ENCODE results near the gene CELF3. TPM values are rescaled to one million over a fixed set of nuclear protein-coding genes. Genes with fewer than 3 reads are reported as not detected.
"Not testable (repeated sequence)": the region's sequence is repeated elsewhere in the genome, so short reads cannot be mapped to it uniquely, and the experiment has no call there.

Gene CELF3
- total RNA-seq, 4 donors from 2014 or later, result 1.4 TPM; not detected in 3

DNA sequence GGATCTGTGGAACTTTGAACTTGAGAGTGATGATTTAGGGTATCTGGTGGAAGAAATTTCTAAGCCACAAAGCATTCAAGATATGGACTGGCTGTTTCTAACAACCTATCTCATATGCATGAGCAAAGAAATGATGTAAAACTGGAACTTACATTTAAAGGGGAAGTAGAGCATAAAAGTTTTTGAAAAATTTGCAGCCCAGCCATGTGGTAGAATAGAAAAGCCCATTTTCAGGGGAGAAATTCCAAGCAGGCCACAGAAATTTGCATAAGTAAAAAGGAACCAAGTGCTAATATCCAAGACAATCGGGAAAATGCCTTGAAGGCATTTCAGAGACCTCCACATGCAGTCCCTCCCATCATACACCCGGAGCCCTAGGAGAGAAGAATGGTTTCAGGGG is 20.4 kb upstream of the CELF3 start:
- intact Hi-C loops (cut with DNase I), result loop anchor here (10.0 kb wide), 3 partner anchors 98 to 292 kb away; partner anchors contain the start of genes C2CD4D and RORC
- 77 to 94% methylated on average over 2 of the region's 2 CpGs for WGBS, 2 donors
- Histone ChIP-seq H3K9me3 (no peaks in the 10 kb centered on the region), H3K4me1 (peaks cover 10 to 18% of the 10 kb centered on the region in 2 donors), H3K36me3 (no peaks in the 10 kb centered on the region), H3K27me3 (no peaks in the 10 kb centered on the region), H3K4me3 (replicated peaks in 1 of 3) (no peak overlapping the region), H3K27ac (no peak overlapping the region)
- TF ChIP-seq, protein P1, sequence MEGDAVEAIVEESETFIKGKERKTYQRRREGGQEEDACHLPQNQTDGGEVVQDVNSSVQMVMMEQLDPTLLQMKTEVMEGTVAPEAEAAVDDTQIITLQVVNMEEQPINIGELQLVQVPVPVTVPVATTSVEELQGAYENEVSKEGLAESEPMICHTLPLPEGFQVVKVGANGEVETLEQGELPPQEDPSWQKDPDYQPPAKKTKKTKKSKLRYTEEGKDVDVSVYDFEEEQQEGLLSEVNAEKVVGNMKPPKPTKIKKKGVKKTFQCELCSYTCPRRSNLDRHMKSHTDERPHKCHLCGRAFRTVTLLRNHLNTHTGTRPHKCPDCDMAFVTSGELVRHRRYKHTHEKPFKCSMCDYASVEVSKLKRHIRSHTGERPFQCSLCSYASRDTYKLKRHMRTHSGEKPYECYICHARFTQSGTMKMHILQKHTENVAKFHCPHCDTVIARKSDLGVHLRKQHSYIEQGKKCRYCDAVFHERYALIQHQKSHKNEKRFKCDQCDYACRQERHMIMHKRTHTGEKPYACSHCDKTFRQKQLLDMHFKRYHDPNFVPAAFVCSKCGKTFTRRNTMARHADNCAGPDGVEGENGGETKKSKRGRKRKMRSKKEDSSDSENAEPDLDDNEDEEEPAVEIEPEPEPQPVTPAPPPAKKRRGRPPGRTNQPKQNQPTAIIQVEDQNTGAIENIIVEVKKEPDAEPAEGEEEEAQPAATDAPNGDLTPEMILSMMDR (IDR thresholded peaks at IDR 0.05), result no peak
- no peak for DNase-seq

DNA sequence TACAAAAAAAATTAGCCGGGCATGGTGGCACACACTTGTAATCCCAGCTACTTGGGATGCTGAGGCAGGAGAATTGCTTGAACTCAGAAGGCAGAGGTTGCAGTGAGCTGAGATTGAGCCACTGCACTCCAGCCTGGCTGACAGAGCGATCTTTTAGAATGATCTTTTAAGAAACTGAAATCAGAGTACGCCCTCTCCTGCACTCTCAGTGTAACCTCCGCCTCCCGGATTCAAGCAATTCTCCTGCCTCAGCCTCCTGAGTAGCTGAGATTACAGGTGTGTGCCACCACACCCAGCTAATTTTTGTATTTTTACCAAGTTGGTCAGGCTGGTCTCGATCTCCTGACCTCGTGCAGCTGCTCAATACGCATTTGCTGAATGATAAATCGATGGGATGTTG is 17.4 kb upstream of the CELF3 start:
- H3K4me1 ChIP-seq; H3K36me3 ChIP-seq; H3K4me3 ChIP-seq (replicated peaks in 1 of 3); H3K27me3 ChIP-seq; DNase-seq; H3K9me3 ChIP-seq; H3K27ac ChIP-seq: not testable (repeated sequence)
- WGBS, 2 donors, result 92 to 94% methylated on average over 9 of the region's 9 CpGs
- intact Hi-C loops (cut with DNase I), result loop anchor here (2.0 to 10.0 kb wide), 4 partner anchors 101 to 289 kb away; partner anchors contain the start of genes C2CD4D and RORC

DNA sequence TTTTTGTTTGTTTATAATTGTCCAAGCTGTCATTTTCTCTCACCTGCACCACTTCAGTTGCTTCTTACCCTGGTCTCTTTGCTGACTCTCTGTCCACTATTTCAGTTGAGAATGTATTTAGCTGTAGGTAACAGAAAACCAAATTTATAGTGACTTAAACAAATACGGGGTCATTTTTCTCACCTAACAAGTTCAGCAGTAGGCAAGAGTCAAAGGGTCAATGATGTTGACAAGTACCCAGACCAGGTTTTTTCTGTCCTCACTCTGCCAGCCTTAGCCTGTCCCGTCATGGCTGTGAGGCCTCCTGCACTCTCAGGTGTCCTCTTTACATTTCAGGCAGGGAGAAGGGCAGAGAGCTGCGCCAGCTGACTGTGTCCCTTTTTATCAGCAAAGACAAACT is 16.5 kb upstream of the CELF3 start:
- H3K27me3 ChIP-seq, result no peaks in the 10 kb centered on the region
- no peak for DNase-seq
- 79 to 83% methylated on average over 3 of the region's 3 CpGs for WGBS, 2 donors
- intact Hi-C loops (cut with DNase I), result loop anchor here (10.0 kb wide), 3 partner anchors 102 to 288 kb away; partner anchors contain the start of genes C2CD4D and RORC
- H3K27ac ChIP-seq, result no peak overlapping the region
- H3K36me3 ChIP-seq, result no peaks in the 10 kb centered on the region
- no peak overlapping the region for H3K4me3 ChIP-seq (replicated peaks in 1 of 3)
- no peaks in the 10 kb centered on the region for H3K4me1 ChIP-seq
- H3K9me3 ChIP-seq, result no peaks in the 10 kb centered on the region
- TF ChIP-seq, protein P1 (IDR thresholded peaks at IDR 0.05), result no peak
- no peak for TF ChIP-seq POLR2A (IDR thresholded peaks at IDR 0.05)

DNA sequence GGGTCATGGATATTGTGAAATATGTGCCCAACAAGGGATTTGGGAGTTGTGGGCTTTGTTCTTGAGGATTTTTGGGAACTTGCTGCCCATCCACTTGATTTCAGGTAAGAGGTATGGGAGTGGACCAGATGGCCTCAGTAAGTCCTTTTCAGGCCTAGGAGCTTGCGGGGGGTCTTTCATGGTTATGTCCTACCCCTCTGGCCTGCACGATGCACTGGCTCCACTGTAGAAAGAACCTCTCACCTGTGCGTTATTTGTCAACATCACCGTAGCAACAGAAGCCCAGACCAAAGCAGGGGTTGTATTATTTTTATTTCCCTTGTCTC is 13.3 kb upstream of the CELF3 start:
- Histone ChIP-seq H3K4me3 (replicated peaks in 1 of 3) (no peak overlapping the region), H3K36me3 (no peaks in the 10 kb centered on the region), H3K9me3 (no peaks in the 10 kb centered on the region), H3K4me1 (no peaks in the 10 kb centered on the region), H3K27me3 (no peaks in the 10 kb centered on the region), H3K27ac (no peak overlapping the region)
- DNase-seq, result no peak
- intact Hi-C loops (cut with DNase I), result loop anchor here (10.0 kb wide), 3 partner anchors 105 to 285 kb away; partner anchors contain the start of genes C2CD4D and RORC
- TF ChIP-seq, protein P1 (IDR thresholded peaks at IDR 0.05), result no peak
- TF ChIP-seq POLR2A (IDR thresholded peaks at IDR 0.05), result no peak
- 81% methylated on average over 4 of the region's 4 CpGs for WGBS, 2 donors

DNA sequence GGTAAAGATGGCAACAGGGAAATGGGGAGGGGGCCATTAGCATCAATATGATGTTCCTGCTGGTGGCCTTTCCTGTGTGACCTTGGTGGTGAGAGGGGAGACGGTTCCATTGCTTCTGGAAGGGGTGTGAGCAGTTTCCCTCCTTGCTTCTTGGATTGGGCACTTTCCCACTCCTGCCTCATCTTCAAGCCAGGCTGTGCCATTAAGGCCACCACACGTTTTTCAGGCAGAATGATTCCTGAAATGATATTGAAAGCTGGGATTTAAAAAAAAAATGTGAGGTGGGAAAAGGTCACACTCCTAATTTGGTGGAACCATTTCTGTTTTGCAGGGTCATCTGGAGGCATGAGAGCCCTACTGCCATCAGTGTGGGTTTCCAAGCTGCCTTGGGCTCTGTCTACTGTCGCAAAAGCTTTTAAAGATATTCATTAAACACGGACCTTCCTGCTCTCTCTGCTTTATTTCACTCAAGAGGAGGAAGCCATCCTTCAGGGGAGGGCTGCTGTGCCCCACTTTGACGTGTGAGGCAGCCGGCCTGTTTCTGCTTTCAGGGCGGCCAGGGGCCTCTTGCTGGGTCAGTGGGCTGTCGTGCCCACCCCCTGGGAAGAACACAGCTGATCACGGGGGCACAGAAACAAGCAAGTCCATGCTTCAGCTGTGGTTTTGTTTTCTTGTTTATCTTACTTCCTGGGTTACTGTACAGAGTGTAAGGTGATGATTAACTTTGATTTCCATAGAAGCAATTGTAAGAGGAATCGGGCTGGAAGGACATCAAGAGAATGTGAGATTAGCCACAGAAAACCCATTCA is 12.8 kb upstream of the CELF3 start:
- intact Hi-C loops (cut with DNase I), result no loop called here
- Histone ChIP-seq H3K27me3 (no peaks in the 10 kb centered on the region), H3K27ac (no peak overlapping the region), H3K9me3 (no peaks in the 10 kb centered on the region), H3K4me3 (replicated peaks in 1 of 3) (no peak overlapping the region), H3K4me1 (no peaks in the 10 kb centered on the region), H3K36me3 (no peaks in the 10 kb centered on the region)
- DNase-seq, result no peak
- 77 to 79% methylated on average over 10 of the region's 10 CpGs for WGBS, 2 donors
- TF ChIP-seq POLR2A (IDR thresholded peaks at IDR 0.05), result no peak
- TF ChIP-seq, protein P1 (IDR thresholded peaks at IDR 0.05), result no peak

Data from thyroid gland (tissue), 4 donors.